Endothelial cell of umbilical vein (primary cell): ENCODE data around the gene MYO5B. TPM values are rescaled to one million over a fixed set of nuclear protein-coding genes. Genes with fewer than 3 reads are reported as not detected.

ENCODE experiments used
- BruUV-seq: library from RNA; stranded (reverse); fragments of 400-500 nt; replicated peaks from 2 replicates; lab custom pipeline; 2021; lab: Mats Ljungman, UMichigan
- CTCF ChIA-PET: fragments of 300-600, 350-600 bp; sonication (Branson Sonifier 250); formaldehyde crosslinking; loops from one replicate; lab custom pipeline; 2021; ENCODE audit warnings: antibody characterized with exemption, inconsistent platforms; lab: Charles Lee
- POLR2A ChIA-PET: fragments of 300-600, 350-600 bp; sonication (Branson Sonifier 250); formaldehyde crosslinking; loops from one replicate; lab custom pipeline; 2021; ENCODE audit warnings: antibody characterized with exemption, inconsistent platforms; lab: Charles Lee
- DNase-seq: peaks from one replicate; pipeline ENCODE4 v3.0.0-alpha.2; 2011; ENCODE audit warnings: low read depth, low spot score
- FAIRE-seq: peaks from 2 replicates; lab custom pipeline; 2011; peaks lifted over from hg19 to GRCh38; lab: Jason Lieb, UNC
- H2AFZ ChIP-seq: 2 replicates; pipeline ENCODE4 v1.6.0; 2012; ENCODE audit warnings: low read depth, low read length, control low read depth, inconsistent platforms
- H3K27ac ChIP-seq: 2 replicates; pipeline ENCODE4 v1.5.1; 2011; ENCODE audit warnings: low read depth, mild to moderate bottlenecking, control low read depth, low read length, moderate library complexity; ENCODE audit not compliant: insufficient read depth
- H3K27me3 ChIP-seq, 2 experiments: 2 replicates each; pipeline versions ENCODE4 v1.6.0 to v1.6.1; 2011; ENCODE audit warnings: low read length in 2 of 2, mixed read lengths in 1 of 2; ENCODE audit not compliant: control insufficient read depth in 2 of 2, insufficient read depth in 2 of 2
- H3K36me3 ChIP-seq, 2 experiments: 2 replicates in 1 of 2; 3 replicates in 1 of 2; pipeline ENCODE4 v1.5.1; 2011; ENCODE audit warnings: low read length in 2 of 2, mild to moderate bottlenecking in 1 of 2, moderate library complexity in 1 of 2; ENCODE audit not compliant: control insufficient read depth in 2 of 2, insufficient read depth in 2 of 2; ENCODE audit errors: extremely low read depth in 1 of 2
- H3K4me1 ChIP-seq: 3 replicates; pipeline ENCODE4 v1.5.1; 2011; ENCODE audit warnings: mild to moderate bottlenecking, low read length; ENCODE audit not compliant: control insufficient read depth, insufficient read depth; ENCODE audit errors: extremely low read depth
- H3K4me2 ChIP-seq: 2 replicates; pipeline ENCODE4 v1.6.1; 2011; ENCODE audit warnings: low read length, control low read depth, mixed read lengths; ENCODE audit not compliant: insufficient read depth
- H3K4me3 ChIP-seq, 3 experiments: fragments of 200-600 bp in 1 of 3; sonication (generic), shearing (Covaris generic) in 1 of 3; replicated peaks in 1 of 3; 2 replicates each; pipeline ENCODE4 v1.5.1; 2011 to 2016; ENCODE audit warnings: control low read depth in 3 of 3, low read length in 3 of 3, mild to moderate bottlenecking in 2 of 3, inconsistent platforms in 1 of 3, low read depth in 1 of 3, moderate library complexity in 1 of 3; ENCODE audit not compliant: insufficient read depth in 1 of 3
- H3K79me2 ChIP-seq: 2 replicates; pipeline ENCODE4 v1.6.0; 2012; ENCODE audit warnings: low read length, inconsistent platforms; ENCODE audit not compliant: control insufficient read depth, insufficient read depth
- H3K9ac ChIP-seq: replicated peaks from 2 replicates; pipeline ENCODE3; 2011; ENCODE audit warnings: low read length, control low read depth; ENCODE audit not compliant: insufficient read depth; ENCODE audit errors: extremely low read depth
- H3K9me1 ChIP-seq: replicated peaks from 3 replicates; pipeline ENCODE4 v1.6.0; 2011; ENCODE audit warnings: mild to moderate bottlenecking, low read length; ENCODE audit not compliant: control insufficient read depth, insufficient read depth; ENCODE audit errors: extremely low read depth
- H3K9me3 ChIP-seq: replicated peaks from 2 replicates; pipeline ENCODE4 v1.5.1; 2012; ENCODE audit warnings: low read length, inconsistent platforms; ENCODE audit not compliant: control insufficient read depth, insufficient read depth
- H4K20me1 ChIP-seq: replicated peaks from 2 replicates; pipeline ENCODE3; 2011; ENCODE audit warnings: mild to moderate bottlenecking, low read length; ENCODE audit not compliant: control insufficient read depth, insufficient read depth; ENCODE audit errors: extremely low read depth
- CTCF ChIP-seq, 2 donors: IDR thresholded peaks; 1 replicate in 1 of 2; 2 replicates in 1 of 2; pipeline ENCODE4 v1.5.1; 2011; ENCODE audit warnings: low read length in 2 of 2, mild to moderate bottlenecking in 2 of 2, moderate library complexity in 2 of 2, control low read depth in 1 of 2, inconsistent platforms in 1 of 2, low read depth in 1 of 2; ENCODE audit not compliant: insufficient read depth in 1 of 2; ENCODE audit errors: extremely low read depth in 1 of 2
- EZH2 ChIP-seq: IDR thresholded peaks from 2 replicates; pipeline ENCODE4 v1.6.1; 2012; ENCODE audit warnings: borderline replicate concordance, low read depth, mild to moderate bottlenecking, moderate library complexity, low read length, inconsistent platforms; ENCODE audit not compliant: severe bottlenecking
- FOS ChIP-seq: IDR thresholded peaks from 2 replicates; pipeline ENCODE4 v1.6.1; 2011; ENCODE audit warnings: mild to moderate bottlenecking, low read length, moderate library complexity, borderline replicate concordance; ENCODE audit not compliant: insufficient read depth
- GATA2 ChIP-seq: IDR thresholded peaks from 2 replicates; pipeline ENCODE4 v1.7.0; 2011; ENCODE audit warnings: low read depth, mild to moderate bottlenecking, moderate library complexity, mixed read lengths, low read length; ENCODE audit not compliant: insufficient read length, insufficient read depth
- JUN ChIP-seq: IDR thresholded peaks from 2 replicates; pipeline ENCODE4 v1.6.1; 2011; ENCODE audit warnings: borderline replicate concordance, low read depth; ENCODE audit not compliant: insufficient read length, insufficient read depth
- MAX ChIP-seq: IDR thresholded peaks from 2 replicates; pipeline ENCODE4 v1.6.1; 2011; ENCODE audit not compliant: insufficient read depth, insufficient read length
- MYC ChIP-seq: IDR thresholded peaks from one replicate; pipeline ENCODE4 v1.6.1; 2011; ENCODE audit warnings: mild to moderate bottlenecking, low read depth, low read length
- POLR2A ChIP-seq: IDR thresholded peaks from 2 replicates; pipeline ENCODE4 v1.6.1; 2012; ENCODE audit warnings: low read depth, mild to moderate bottlenecking, control low read depth, low read length
- POLR2AphosphoS5 ChIP-seq: IDR thresholded peaks from 2 replicates; pipeline ENCODE4 v1.6.1; 2012; ENCODE audit warnings: low read depth, mild to moderate bottlenecking, control low read depth, low read length, moderate library complexity; ENCODE audit not compliant: insufficient read depth
- dilution Hi-C: fragments of 300-500 bp; cut with MboI; formaldehyde crosslinking; loops from one replicate; pipeline ENCODE4 v1.15.0; 2019; ENCODE audit warnings: low sequenced_read_pairs; ENCODE audit not compliant: extremely low pct_ligation_motif_present
- intact Hi-C: fragments of 100-400 bp; cut with micrococcal nuclease; formaldehyde crosslinking; loops from one replicate; pipeline ENCODE4 v1.10.0; 2022
- polyA plus RNA-seq, 4 experiments: library from polyadenylated mRNA; depleted of rRNA in 3 of 4; stranded (reverse) in 3 of 4; unstranded in 1 of 4; fragments of >200 nt; gene quantifications; 2 replicates each; pipeline versions ENCODE4 v1.2.1 to v1.2.3, GENCODE V29; 2011 to 2012; ENCODE audit warnings: missing spikeins in 1 of 4
- total RNA-seq: library from RNA; stranded (reverse); gene quantifications from 2 replicates; pipeline ENCODE4 v1.2.3, GENCODE V29; 2021

The MYO5B gene
- total and polyA plus RNA-seq, 2 donors (not counting 3 experiments of a cell fraction or from before 2014, with no cell fraction given): 0.54 to 1.1 TPM

- TF ChIP-seq MYC: no peak
- no peak for TF ChIP-seq GATA2
- TF ChIP-seq EZH2: no peak
- no peak for TF ChIP-seq FOS
- TF ChIP-seq CTCF (IDR thresholded peaks at IDR 0.05; ENCODE audit: extremely low read depth in 1 of 2, insufficient read depth in 1 of 2, low read depth in 1 of 2, low read length in 2 of 2): no peak
- no peak for TF ChIP-seq POLR2AphosphoS5
- TF ChIP-seq JUN: no peak
- TF ChIP-seq MAX: no peak
- no peak for TF ChIP-seq POLR2A
- no peaks in the 10 kb centered on the region for H3K27me3 ChIP-seq
- no peaks in the 10 kb centered on the region for H3K79me2 ChIP-seq
- no peak overlapping the region for H2AFZ ChIP-seq
- DNase-seq: no peak
- no peak overlapping the region for H3K4me3 ChIP-seq
- H3K27ac ChIP-seq: no peak overlapping the region
- no peaks in the 10 kb centered on the region for H4K20me1 ChIP-seq
- no peak for FAIRE-seq
- ChIA-PET CTCF (no interaction called here), POLR2A (no interaction called here)
- no peak overlapping the region for H3K4me2 ChIP-seq
- BruUV-seq: no TSS peak
- no peaks in the 10 kb centered on the region for H3K4me1 ChIP-seq
- dilution Hi-C loops: no loop called here
- no peaks in the 10 kb centered on the region for H3K36me3 ChIP-seq
- H3K9me3 ChIP-seq: no peaks in the 10 kb centered on the region
- H3K9me1 ChIP-seq: no peaks in the 10 kb centered on the region
- intact Hi-C loops: no loop called here
- no peak overlapping the region for H3K9ac ChIP-seq
Measured at GRCh38 chr18:50126471-50126870, 68.5 kb downstream of the MYO5B start.
